BJ (cell line): ENCODE results near the gene CYP2R1. TPM values are rescaled to one million over a fixed set of nuclear protein-coding genes. Genes with fewer than 3 reads are reported as not detected.

Source experiments
- CTCF ChIA-PET: fragments of 350-600 bp; formaldehyde crosslinking; extraction: SDS; loops from one replicate; lab custom pipeline; 2021; ENCODE audit warnings: antibody characterized with exemption, inconsistent platforms; lab: Yijun Ruan, JAX
- POLR2A ChIA-PET: fragments of 300-600 bp; sonication (Branson Sonifier 250); formaldehyde crosslinking; extraction: SDS; loops from one replicate; lab custom pipeline; 2021; ENCODE audit warnings: antibody characterized with exemption; lab: Charles Lee
- DNase-seq: peaks from one replicate; pipeline ENCODE4 v3.0.0-alpha.2; 2011; ENCODE audit warnings: low read depth
- H3K27me3 ChIP-seq: 2 replicates; pipeline ENCODE4 v1.6.0; 2011; ENCODE audit warnings: low read length; ENCODE audit not compliant: control insufficient read depth, insufficient read depth
- H3K36me3 ChIP-seq: 2 replicates; pipeline ENCODE4 v1.5.1; 2011; ENCODE audit warnings: low read length; ENCODE audit not compliant: control insufficient read depth, insufficient read depth
- H3K4me3 ChIP-seq: 2 replicates; pipeline ENCODE4 v1.5.1; 2011; ENCODE audit warnings: low read depth, mild to moderate bottlenecking, control low read depth, low read length
- polyA plus RNA-seq: library from polyadenylated mRNA; depleted of rRNA; stranded (reverse); fragments of >200 nt; gene quantifications from 2 replicates; pipeline ENCODE4 v1.2.3, GENCODE V29; 2011
- TF ChIP-seq, protein P1 (sequence below): IDR thresholded peaks from 2 replicates; pipeline ENCODE4 v1.5.1; 2011; ENCODE audit warnings: low read depth, mild to moderate bottlenecking, control low read depth, inconsistent platforms, low read length, moderate library complexity; ENCODE audit not compliant: insufficient read depth

CYP2R1 gene
- polyA plus RNA-seq, 1 experiment = 7.3 TPM

DNA sequence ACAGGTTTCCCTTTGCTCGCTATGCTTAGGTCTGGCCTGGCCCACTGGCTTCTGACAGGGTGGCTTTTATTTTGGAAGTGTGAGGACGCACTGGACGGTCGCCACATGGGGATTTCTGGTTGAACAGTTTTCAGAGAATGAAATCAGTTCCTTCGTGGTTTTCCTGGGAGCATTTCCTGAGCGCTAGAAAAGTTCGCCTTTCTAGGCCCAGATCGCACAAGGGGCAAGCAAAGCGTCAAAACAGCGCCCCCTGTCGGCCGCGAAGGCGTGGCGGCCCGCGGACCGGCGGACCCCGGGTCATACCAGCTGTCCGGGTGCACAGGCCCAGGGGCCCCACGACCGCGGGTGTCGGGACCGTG is 12.7 kb upstream of the CYP2R1 start:
- Histone ChIP-seq H3K27me3 (no peaks in the 10 kb centered on the region), H3K4me3 (peak overlapping the region; percentile 42), H3K36me3 (no peaks in the 10 kb centered on the region)
- no peak for DNase-seq
- ChIA-PET CTCF (interaction anchor here (0.8 to 7.3 kb wide), 9 partner anchors 10 to 366 kb away, joined by 3 to 129 read pairs (median 7); partner anchors contain the start of genes CALCB and CYP2R1), POLR2A (no interaction called here)
- TF ChIP-seq, protein P1, sequence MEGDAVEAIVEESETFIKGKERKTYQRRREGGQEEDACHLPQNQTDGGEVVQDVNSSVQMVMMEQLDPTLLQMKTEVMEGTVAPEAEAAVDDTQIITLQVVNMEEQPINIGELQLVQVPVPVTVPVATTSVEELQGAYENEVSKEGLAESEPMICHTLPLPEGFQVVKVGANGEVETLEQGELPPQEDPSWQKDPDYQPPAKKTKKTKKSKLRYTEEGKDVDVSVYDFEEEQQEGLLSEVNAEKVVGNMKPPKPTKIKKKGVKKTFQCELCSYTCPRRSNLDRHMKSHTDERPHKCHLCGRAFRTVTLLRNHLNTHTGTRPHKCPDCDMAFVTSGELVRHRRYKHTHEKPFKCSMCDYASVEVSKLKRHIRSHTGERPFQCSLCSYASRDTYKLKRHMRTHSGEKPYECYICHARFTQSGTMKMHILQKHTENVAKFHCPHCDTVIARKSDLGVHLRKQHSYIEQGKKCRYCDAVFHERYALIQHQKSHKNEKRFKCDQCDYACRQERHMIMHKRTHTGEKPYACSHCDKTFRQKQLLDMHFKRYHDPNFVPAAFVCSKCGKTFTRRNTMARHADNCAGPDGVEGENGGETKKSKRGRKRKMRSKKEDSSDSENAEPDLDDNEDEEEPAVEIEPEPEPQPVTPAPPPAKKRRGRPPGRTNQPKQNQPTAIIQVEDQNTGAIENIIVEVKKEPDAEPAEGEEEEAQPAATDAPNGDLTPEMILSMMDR = peak; percentile 87

DNA sequence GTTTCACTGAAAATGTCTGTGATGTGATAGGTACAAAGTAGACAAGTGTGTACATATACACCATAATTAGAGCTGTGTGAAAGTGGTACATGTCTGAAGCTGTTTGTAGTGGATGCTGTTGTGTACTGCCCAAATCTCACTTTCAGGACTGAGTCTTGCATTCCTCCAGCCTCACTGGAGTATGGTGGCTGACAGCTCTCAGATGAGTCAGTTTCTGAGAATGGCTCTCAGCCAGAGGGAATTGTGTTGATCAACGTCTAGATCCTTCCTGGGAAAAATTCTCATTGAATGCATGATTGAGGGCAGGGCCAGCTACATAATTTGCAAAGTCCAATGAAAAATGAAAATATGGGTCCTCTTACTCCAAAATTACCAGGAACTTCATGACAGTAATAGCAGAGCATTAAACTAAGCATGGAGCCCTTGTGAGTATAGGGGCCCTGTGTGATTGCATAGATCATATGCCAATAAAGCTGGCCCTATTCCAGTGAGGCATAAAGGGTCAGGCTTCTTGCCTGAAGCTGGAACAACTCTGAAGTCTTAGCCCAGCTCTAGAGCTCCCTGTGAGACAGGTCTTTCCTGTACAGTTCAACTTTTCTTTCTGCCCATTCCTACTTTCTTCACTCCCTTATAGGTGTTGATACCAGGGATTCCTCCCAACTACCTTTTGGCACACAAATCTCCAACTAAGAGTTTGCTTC is 10.8 kb upstream of the CYP2R1 start:
- Histone ChIP-seq H3K36me3 (no peaks in the 10 kb centered on the region), H3K4me3 (no peak overlapping the region), H3K27me3 (peaks cover 2% of the 10 kb centered on the region)
- TF ChIP-seq, protein P1 = no peak
- CTCF ChIA-PET = interaction anchor here (1.1 to 1.4 kb wide), 2 partner anchors 113 to 363 kb away, joined by 3 to 4 read pairs; no protein-coding TSS in a partner anchor
- POLR2A ChIA-PET = no interaction called here
- DNase-seq = no peak

DNA sequence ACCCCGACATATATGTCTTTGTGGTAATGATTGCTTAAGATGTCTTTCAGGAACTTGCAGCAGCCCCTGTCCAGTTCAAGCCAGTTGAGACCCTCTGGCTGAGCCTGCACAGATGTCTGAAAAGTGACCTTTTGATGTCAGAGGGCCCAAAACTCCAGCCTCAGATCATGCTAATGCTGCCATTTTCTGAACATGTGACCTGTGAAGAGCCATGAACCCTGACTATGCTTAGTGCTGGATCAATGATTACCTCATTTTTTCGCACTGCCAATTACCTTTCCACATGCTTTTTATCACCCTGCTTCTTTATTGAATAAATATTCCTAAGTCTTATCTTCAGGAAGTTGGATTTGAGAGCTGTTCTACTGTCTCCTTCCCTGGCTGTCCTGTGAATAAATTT is 6.9 kb upstream of the CYP2R1 start:
- POLR2A ChIA-PET = no interaction called here
- CTCF ChIA-PET = interaction anchor here (0.6 to 2.4 kb wide), 2 partner anchors 9 to 23 kb away, joined by 3 to 9 read pairs; no protein-coding TSS in a partner anchor

DNA sequence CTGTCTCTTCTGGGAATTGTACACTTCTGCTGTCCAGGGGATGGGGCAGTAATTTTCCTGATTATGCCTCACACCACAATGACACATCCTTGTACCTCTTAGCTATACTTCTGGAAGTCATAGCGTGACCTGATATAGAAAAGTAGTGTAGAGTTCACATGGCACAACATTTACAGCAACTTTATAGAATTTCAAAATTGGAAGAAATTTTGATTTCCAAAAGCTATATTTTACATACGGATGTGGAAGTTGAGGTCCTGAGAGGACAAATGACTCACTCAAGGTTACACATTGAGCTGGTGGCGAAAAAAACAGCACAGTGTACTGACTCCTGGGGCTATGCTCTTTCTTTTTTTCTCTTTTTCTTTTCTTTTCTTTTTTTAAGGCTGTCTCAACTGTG is 6.3 kb upstream of the CYP2R1 start:
- TF ChIP-seq, protein P1 = no peak
- Histone ChIP-seq H3K27me3 (peaks cover 2% of the 10 kb centered on the region), H3K4me3 (no peak overlapping the region), H3K36me3 (no peaks in the 10 kb centered on the region)
- no peak for DNase-seq
- CTCF ChIA-PET = interaction anchor here (2.4 kb wide), 1 partner anchor 10 kb away, joined by 9 read pairs; no protein-coding TSS in a partner anchor
- POLR2A ChIA-PET = no interaction called here

More for the DNA sequence above, 6.9 kb upstream of the CYP2R1 start:
- no peak for DNase-seq
- H3K4me3 ChIP-seq = no peak overlapping the region
- TF ChIP-seq, protein P1 = no peak
- H3K27me3 ChIP-seq = peaks cover 2% of the 10 kb centered on the region
- no peaks in the 10 kb centered on the region for H3K36me3 ChIP-seq

DNA sequence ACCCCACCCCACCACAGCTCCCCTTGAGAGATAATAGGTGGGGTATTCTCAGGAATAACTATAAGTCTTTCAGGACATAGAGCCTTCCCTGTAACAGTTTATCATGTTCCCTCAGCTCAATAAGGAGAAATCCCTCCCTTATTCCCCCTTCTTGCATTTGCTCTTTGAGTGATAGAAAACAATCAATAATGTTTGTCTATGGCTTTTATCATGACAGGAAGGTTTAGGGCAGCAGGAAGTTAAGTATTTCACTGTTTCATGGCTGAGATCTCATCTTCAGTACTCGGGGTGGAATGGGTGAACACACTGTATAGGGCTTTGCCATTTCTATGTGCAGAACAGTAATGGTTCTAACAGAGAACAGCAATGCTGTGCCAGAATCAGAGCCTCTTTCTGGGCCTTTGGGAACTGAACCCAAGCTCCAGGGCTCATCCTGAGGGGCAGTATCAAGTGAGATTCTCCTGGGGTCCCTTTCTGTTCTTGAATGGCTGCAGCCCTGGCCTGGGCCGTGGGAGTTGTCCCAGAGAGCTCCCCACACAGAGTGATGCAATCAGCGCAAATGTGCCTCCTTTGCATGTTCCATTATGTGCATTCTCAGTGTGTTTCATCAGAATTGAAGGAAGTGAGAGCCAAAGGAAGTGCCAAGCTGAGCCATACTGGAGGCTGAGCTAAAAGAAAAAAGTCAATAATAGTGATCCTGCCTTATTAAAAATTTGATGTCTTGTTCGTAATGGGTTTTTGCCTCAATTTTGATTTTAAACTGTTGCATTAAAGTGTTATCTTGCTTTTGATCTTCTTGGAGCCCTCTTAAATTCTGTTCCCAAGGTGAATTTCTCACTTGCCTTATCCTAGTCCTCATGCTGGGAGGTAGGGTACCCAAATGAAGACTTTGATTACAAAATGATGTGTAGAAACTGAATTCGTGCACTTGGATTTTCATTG is 2.9 kb upstream of the CYP2R1 start:
- ChIA-PET POLR2A (no interaction called here), CTCF (interaction anchor here (0.7 to 2.1 kb wide), 3 partner anchors 9 to 14 kb away, joined by 3 to 8 read pairs (median 7); no protein-coding TSS in a partner anchor)
- TF ChIP-seq, protein P1 = no peak
- Histone ChIP-seq H3K27me3 (peaks cover 2% of the 10 kb centered on the region), H3K4me3 (no peak overlapping the region), H3K36me3 (no peaks in the 10 kb centered on the region)
- no peak for DNase-seq
